GM15510 (cell line): ENCODE results near the gene NET1.

Source experiments
- POLR2A ChIP-seq: IDR thresholded peaks from 3 replicates; pipeline ENCODE4 v1.6.1; 2011; ENCODE audit warnings: borderline replicate concordance; ENCODE audit not compliant: insufficient read length; ENCODE audit errors: extremely low read depth

Gene NET1

GRCh38 chr10:5482016-5482415, 69.7 kb downstream of the NET1 start:
- TF ChIP-seq POLR2A, result no peak

GRCh38 chr10:5484205-5484604, 71.8 kb downstream of the NET1 start:
- no peak for TF ChIP-seq POLR2A

DNA sequence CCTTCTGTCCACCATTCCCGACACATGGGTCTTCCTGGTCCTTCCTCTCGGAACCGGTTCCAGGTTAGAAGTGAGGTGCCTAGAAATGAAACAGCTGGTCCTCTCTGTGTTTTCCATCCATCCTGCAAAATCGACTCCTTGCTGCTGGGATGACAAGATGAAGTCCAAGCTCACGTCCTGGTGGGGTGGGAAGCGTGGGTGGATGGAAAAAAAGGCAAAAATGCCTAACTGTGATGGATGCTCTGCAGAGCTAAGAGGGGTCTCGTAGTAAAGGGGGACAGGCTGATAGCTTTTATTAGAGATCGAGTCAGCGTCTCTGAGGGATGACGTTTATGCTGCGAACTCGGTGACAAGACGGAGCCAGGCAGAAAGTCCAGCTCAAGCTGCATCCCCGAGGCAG, 72.9 kb downstream of the NET1 start:
- TF ChIP-seq POLR2A, result no peak

- no peak for TF ChIP-seq POLR2A
Observed at GRCh38 chr10:5485948-5486852, 73.8 kb downstream of the NET1 start.

GRCh38 chr10:5486853-5487235, 74.5 kb downstream of the NET1 start:
- no peak for TF ChIP-seq POLR2A

- no peak for TF ChIP-seq POLR2A
Observed at GRCh38 chr10:5488272-5489161, 76.2 kb downstream of the NET1 start.

DNA sequence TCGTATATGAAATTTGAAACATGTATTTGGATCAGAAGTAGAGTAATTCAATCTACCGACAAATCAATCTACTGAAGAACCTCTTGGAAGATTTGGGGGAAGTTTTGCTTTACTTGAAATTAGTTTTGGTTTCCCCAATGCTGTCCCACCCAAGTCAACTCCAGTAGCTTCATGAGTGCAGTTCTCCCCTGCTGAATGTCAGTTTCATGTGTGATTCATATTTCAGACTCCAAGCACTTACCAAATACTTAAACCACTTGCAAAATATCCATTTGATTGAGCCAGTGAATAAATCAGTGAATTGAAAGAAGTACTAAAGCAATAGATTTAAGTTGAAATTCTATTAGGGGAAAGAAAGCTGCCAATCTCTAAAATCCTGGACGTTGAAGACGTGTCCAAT, 77.7 kb downstream of the NET1 start:
- no peak for TF ChIP-seq POLR2A

DNA sequence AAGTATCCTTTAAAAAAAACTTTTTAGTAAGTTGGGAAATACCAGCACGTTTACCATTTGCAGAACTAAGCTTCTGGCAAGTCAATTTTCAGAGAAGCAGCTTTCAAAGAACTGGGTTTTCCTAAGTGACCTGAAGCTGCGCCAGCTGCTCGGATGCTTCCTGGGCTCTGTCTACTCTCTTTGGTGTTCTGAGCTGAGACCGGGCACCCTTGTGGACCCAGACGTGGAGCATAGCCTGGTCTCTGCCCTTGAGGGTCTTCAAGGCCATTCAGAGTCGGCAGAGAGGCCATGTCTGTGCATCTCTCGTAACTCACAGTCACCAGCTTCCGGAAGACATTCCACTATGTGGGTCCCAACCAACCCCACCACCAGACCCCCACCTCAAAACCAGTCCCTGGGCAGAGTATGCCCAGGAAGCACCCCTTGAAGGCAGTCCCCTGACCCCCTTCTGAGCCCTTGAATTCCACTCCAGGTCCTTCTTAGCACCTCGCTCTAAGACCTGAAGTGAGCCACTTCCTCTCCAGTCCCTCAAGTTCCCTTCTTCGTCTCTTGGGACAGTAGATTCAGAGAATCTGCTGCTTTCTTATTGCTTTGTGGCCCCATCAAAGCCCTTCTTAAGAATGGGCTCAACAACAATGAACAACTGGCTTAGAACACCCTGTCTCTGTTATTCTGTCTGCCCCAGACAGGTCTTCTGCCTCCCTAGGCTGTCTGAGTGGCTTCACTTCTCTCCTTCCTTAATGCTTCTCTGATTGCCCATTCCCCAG, 78.5 kb downstream of the NET1 start:
- TF ChIP-seq POLR2A, result no peak

DNA sequence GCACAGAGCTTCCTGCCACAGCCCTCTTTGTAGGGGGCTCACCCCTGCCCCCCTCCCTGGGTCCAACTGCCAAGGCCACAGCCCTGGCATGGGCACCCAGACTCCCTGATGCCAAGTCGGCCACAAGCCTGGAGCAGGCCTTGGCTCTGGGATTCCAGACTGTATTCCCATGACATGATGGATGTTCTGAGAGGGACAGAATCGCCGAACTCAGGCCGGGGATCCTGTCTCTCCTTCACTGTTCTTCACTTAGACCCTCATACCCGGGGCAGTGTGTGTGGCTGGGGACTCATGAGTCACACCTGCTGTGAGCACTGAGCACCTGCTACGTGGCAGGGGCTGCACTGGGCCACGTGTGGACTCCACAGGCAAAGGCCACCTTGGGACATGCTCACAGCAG, 79.1 kb downstream of the NET1 start:
- TF ChIP-seq POLR2A, result no peak

DNA sequence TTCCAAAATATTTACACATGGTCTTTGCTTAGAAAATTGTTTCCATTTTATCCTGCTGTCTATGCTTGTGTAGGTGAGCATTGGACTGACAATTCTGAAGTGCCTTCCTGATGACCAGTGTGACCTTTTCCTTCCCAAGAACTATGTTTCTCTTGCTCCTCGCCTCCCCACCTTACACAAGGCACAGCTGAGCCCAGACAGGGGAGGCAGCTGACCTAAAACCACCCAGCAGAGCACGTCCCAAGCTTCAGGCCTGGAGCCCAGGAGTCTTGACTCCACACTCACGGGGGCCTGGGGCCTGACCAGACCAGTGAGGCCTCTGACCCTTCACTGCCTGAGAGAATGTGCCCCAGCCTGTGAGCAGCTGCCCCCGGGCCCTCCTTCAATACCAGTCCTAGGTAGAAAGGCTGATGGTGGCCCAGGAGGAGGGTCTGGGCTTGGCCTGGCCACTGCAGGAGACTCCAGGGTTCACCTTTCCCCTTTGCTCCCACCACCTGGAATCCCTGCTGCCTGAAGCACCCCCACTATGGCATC, 80.0 kb downstream of the NET1 start:
- TF ChIP-seq POLR2A, result no peak

DNA sequence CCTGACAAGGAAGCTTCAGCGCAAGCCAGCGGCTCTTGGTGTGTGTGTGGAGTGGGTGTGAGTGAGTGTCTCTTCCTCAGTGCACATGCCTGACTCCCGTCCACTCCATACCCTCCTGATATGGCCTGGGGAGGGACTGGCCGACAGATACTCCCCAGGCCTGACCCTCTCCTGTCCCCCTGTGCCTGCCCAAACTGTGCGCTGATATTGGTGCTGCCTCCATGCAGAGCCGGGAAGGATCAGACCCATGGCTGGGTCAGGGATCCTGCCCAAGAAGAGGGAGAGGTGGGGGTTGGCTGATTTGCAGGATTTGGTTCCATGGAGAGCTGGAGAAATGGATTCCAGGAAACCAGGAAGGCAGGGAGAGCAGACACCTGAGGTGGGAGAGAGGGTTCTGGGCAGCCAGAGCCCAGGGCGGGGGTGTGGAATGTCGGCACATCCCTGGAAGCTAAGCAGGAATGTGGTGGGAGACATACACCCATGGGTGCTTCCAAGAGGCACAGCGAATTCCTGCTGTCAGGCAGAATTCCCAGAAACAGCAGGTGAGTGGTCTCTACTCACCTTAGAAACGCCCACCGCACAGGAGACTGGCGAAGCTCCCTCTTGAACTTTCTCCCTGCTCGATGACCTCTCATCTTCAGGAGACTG, 80.7 kb downstream of the NET1 start:
- no peak for TF ChIP-seq POLR2A

GRCh38 chr10:5493691-5494090, 81.3 kb downstream of the NET1 start:
- TF ChIP-seq POLR2A, result no peak

- no peak for TF ChIP-seq POLR2A
Observed at GRCh38 chr10:5494611-5495010, 82.3 kb downstream of the NET1 start.
